ENCODE measurements around the gene SV2C.

Gene SV2C

DNA sequence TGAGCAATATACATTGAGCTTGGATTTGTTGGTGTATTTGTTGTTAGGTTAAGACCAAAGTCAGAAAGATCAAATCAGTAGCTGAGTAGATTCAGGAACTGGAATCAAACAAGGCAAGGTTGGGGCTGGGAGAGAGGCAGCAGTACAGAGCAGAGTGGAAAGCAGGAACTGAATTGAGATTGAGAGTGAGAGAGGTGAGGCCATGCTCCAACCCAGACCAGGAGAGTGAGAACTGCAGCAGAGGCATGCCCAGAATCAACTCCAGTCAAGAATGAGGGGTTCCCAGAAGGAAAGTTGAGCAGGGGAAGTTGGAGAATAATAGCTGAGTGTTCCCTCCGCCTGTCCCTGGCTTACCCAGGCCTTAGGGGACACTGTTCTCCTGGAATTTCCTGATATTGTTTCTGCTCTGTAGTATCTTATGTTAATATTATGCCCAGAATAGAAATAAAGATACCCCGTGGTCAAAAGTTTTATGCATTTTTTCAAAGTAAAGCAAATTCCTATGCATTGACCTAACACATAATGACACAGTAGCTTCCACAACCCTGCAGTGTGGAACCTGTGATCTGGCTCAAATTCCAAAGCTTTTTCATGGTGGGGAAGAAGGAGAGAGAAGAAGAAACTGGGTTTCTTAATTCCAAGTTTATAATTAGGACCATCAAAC is 82.7 kb downstream of the SV2C start:
- DNase-seq: no peak

DNA sequence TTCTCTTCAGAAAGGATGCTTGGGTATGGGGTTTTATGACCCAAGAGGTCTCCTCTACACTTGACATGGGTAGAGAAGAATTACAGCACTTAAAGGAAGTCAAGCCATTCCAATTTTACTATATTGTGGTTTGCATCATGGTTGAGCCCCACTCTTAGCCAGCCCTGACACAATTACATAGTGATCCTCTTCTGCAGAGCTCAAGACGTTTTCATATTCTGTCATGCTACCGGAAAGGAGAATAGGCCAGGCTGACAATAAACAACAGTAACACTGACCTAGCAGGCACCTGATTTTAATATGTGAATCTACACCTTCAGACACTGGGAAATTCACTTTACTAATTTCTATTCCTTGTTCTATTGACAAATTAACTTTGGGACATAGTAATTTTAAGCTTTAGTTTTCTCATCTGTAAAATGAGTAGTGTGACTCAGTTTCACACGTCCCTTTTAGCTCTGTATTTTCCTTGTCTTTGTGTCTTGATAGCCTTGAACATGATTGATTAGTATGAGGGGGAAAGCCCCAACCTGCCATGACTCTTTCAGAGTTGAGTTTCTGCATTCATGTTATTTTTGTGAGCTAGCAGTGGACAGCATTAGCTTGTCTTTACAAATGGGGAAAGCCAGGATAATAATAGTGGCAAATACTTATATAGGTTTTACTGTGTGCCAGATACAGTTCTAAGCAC is 83.8 kb downstream of the SV2C start:
- DNase-seq: no peak

DNA sequence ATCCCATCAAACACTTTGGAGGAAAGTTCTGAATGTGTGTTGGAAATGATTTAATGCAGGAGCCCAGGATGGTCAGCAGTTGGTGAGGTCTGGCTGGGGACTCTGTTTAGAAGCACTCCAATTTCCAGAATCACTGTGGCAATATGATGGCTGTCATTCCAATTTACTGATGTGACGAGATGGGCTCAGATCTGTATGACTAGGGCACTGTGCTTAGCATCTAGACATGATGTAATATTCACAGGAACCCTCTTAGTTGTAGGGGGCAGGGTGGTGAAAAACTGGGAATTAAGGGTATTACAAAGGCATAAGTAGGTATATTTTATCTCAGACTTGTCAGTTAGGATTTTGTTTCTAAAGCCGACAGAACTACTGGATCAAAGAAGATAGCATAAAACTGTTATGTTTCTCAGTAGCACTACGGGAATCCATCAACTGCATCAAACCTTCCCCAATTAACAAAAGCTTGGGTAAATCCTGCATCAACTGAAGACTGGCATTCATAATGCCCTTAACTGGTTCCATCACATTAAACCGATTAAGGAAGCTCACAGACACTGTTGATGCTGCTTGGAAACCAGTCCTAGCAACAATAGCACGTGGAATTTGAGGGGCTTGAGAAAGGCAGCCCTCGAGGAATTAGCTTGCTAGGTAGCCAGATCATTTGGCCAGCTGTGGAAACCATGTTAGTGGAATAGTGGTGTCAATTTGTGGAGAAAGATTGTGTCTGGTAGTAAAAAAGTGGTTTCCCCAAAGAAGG is 86.1 kb downstream of the SV2C start:
- DNase-seq: no peak

DNA sequence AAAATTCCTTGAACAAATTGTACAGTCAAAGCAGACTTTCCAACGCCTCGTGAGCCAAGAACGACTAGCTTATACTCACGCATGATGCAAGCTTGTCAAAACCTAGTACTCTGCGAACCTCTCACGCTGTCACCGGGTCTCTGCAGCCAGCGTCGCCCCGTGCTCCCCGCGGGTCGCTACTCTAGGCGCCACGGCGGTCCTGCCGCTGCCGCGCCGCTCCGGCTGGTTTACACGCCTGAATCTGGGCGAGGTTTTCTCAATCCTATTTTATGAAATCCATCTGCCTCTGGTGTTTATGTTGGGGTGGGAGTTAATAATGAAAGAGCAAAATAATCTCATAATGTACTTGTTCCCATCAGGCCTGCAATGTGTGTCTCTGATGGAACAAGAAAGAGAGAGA is 90.9 kb downstream of the SV2C start:
- DNase-seq: no peak

DNA sequence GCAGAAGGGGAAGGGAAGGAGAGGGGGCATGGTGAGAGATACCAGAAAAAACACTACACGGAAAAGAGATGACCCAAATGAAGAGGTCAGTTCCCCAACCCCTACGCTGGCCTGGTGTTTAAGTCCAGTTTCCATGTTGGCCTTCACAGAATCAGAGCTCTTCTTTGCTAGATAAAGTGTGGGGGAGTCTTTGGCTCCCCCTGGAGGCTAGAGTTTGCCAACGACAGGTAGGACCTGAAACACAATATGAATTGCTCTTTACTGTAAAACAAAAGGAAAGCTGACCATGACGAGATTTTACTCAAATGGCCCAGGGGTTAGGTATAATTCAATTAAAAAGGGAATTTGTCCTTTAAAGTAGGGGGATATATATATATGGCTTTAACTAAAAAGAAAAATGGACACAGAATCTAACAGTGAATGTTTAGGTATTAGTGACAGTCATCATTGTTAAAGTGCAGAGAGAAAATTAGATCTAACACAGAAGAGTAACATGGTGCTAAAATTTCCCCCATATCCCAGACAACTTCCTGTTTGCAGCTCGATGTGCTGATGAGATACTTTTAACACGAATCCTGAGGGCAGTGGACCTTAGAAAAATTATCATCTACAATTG is 92.0 kb downstream of the SV2C start:
- DNase-seq: peak; percentile 4 to 63

DNA sequence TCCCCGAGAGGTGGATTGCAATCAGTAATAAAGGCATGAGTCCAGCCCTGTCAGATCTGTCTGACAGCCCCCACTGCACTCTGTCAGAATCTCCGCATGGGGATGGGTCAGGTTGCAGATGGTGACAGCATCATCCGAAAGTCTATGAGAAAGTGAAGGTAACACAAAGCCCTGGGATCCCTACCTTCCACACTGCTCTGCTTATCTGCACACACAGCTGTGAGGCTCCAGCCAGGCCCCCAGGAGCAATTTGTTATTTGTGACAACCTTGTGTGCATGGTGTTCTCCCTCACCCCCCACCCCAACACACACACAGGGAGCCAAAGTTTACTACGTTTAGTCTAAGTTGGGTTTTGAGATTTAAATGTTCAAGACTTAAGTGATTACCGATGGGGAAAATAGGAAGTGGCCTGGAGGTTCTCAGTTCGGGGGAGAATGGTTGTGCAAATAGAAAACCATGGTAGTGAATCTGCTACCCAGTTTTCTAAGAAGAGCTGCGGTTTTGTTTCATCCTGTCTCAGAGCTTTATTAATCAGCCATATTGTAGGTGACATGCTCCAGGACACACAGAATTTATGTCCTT is 92.7 kb downstream of the SV2C start:
- DNase-seq: no peak

DNA sequence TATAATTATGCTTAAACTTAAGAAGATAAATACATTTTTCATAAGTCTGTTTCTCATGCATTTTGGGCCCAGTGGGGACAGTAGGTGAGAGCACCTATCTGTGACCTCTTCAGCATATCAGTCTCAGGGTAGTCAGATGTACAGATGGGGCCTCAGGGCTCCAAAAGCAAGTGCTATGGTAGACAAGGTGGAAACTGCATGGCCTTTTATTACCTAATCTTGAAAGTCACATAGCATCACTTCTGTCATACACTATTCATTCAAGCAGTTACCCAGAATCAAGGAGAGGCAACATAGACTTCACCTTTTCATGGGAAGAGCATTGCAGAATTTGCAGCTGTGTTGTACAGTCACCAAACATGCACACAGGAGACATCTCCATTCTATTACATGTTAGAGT is 94.8 kb downstream of the SV2C start:
- DNase-seq: no peak

DNA sequence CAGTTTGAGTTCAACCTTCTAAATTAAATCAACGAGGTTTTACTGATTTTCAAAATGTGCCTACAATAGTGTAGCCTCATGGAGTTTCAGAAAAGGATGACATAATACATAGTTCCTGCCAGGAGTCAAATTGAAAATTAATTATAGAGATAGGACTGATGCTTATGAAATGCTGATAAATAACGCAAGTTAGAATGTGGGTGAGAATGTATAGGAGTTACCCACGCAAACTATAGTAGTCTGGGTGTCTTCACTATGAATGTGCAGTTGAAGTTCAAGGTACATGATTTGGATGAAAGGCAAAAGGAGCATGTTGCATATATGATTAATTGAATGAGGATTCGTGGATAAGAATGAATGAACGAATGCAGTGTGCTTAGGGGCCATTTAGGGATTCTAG is 95.7 kb downstream of the SV2C start:
- no peak for DNase-seq

DNA sequence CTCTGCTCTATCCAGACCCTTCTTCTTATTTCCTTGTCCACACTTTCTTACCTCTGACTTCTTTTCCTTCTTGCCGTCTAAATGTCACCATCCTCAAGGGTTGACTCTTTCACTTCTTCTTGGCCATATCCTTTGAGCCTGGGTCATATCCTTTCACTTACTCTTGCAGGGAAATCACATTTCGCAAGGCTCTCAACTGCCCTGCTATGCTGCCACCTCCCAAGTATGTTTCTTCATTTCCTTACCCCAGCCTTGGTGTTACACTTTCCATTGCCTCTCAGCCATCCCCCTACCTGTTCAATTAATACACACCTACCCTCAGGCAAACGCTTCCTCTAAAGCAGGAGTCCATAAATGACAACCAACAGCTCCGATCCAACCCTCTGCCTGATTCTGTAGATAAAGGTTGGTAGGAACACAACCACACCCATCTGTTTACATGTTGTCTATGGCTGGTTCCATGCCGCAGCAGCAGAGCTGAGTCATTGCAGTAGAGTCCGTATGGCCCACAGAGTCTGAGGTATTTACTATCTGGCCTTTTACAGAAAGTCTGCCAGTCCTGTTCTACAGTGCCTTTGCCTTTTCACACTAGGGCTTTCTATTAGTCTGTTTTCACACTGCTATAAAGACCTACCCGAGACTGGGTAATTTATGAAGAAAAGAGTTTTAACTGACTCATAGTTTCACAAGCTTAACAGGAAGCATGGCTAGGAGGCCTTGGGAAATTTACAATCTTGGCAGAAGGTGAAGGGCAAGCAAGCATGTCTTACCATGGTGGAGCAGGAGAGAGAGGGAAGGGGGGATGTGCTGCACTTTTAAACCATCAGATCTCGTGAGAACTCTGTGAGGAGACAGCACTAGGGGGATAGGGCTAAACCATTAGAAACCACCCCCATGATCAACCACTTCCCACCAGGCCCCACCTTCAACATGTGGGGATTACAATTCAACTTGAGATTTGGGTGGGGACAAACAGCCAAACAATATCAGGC is 97.9 kb downstream of the SV2C start:
- no peak for DNase-seq

DNA sequence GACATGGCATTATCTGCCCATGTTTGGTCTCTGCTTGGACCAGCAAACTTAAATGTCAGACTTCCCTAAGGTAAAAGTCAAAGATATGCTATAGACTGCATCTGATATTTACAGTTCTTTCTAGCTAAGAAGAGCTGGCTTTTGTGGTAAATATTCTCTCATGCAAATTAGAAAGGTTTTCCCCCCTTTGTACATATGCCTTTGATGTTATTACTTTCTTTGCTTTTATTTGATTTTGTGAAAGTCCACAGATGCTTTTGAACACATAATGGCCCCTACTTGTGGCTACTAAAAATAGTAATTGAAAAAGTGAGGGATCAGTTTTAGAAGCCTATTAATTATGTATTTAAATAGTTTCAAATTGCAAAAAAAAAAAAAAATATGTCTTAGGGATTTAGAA is 104.2 kb downstream of the SV2C start:
- no peak for DNase-seq

DNA sequence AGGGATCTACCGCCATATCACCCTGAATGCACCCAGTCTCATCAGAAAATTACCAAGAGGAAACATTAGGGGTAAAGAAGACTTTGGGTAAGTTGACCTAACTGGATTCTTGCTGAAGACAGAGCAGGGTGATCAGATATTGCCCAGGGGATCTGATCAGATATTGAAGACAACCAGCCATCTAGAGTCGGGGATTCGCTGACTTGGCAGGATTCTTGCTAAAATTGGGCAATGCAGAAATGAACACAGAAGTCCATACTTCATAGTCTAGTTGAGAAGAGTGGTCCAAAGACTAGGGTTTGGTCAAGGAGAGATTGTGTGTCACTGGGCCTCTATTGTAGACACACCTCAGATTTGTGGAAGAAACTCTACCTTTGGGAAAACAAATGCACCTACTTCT is 107.2 kb downstream of the SV2C start:
- DNase-seq: no peak

DNA sequence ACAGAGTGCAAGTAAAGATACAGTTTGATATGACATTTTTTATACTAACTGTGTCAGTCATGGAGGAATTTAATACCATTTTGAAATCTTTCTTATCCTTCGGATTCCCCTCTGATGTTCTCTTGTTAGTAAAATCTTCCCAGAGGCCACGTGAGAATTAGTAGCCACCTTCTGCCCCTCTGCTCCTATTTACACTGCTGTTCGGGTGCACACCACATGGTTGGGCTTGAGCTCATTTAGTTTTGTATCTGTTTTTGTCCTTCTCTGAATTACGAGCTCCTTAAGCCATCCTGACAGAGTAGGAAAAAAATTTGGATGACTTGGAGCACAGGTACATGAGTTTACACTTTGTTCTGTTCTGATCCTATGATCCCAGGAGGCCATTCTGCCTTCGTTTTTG is 109.7 kb downstream of the SV2C start:
- no peak for DNase-seq

DNA sequence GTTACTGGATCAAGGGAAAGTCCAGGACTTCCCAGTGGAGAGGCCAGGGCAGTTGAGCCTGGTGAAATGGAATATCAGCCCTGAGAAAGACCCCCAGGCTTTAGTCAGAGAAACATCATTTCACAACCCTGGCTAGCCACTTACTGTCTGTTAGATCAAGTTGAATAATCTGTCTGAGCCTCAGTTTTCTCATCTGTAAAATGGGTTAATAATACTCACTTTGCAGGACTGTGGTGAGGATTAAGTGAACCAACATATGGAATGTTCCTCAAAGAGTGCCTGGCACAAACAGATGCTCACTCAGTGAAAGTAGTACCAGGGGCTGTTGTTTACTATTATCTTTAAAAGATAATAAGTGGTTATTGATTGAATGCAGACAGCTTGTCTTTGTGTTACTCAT is 110.5 kb downstream of the SV2C start:
- no peak for DNase-seq

DNA sequence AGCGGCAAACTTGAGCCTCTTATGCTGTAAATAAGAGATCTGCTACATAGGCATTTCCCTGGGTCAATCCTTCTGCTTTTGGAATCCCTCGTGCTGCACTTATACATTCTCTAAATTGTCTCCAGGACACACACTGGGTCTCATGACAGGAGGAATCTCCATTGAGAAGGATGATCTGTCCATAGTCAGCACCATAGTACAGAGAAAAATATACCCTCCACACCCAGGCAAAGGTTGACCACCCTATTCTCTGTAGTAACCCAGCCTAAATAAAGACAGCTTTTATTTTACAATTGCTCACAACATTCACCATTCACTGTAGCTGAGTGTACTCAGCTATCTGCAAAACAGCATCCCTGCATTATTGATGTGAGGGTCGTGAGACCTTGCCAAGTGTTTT is 111.2 kb downstream of the SV2C start:
- DNase-seq: no peak

DNA sequence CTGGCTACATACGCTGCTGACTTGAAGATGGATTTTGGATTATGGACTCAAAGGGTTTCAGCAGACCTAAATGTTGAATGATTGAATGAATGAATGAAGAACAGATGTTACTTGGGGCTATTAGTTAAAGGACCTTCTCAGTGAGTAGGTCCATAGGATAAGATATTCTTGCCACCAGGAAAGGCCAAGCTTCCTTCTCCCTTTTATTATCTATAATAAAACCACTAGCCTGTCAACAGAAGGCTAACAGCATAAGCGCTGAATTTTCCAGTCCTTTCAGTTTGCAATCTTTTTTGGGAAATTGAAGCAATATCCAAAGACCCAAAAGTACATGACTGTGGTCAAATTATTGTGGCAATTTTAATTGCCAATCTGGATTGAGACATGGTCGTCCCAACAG is 113.3 kb downstream of the SV2C start:
- no peak for DNase-seq

DNA sequence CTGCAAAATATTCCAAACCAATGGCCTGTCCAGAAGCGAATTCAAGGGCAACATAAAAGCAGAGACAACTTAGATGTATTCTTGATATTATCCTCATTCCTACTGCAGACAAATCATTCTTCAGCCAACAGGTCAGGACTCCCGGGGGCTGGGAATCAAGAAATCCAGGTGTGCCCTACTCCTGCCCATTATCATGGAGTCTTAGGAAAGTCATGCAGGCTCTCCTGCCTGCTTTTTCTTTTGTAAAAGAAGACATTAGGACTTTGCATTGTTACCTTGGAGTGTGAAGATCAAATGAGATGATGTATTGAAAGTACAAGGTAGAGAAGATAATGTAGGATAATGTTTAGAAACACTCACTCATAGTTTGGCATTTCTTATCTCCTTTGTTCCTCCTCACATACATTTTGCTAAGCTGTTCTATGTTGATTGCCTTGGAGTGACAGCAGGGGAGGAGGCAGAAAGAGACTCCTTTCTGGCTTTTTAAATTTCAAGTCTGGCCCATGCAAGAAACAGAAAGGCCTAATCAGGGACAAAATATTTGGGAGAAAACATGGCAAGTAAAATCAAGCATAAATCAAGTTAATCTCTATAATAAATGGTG is 113.8 kb downstream of the SV2C start:
- DNase-seq: no peak

DNA sequence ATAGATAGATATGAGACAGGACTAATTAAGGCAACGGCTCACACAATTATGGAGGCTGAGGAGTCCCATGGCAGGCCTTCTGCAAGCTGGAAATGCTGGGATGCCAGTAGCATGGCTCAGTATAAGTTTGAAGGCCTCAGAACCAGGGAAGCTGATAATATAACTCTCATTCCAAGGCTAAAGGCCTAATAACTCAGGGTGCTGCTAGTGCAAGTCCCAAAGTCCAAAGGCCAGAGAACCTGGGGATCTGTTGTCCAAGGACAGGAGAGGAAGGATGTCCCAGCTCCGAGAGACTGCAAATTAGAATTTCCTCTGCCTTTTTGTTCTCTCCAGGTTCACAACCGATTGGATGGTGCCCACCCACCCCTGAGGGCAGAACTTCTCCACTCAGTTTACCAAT is 114.5 kb downstream of the SV2C start:
- no peak for DNase-seq

DNA sequence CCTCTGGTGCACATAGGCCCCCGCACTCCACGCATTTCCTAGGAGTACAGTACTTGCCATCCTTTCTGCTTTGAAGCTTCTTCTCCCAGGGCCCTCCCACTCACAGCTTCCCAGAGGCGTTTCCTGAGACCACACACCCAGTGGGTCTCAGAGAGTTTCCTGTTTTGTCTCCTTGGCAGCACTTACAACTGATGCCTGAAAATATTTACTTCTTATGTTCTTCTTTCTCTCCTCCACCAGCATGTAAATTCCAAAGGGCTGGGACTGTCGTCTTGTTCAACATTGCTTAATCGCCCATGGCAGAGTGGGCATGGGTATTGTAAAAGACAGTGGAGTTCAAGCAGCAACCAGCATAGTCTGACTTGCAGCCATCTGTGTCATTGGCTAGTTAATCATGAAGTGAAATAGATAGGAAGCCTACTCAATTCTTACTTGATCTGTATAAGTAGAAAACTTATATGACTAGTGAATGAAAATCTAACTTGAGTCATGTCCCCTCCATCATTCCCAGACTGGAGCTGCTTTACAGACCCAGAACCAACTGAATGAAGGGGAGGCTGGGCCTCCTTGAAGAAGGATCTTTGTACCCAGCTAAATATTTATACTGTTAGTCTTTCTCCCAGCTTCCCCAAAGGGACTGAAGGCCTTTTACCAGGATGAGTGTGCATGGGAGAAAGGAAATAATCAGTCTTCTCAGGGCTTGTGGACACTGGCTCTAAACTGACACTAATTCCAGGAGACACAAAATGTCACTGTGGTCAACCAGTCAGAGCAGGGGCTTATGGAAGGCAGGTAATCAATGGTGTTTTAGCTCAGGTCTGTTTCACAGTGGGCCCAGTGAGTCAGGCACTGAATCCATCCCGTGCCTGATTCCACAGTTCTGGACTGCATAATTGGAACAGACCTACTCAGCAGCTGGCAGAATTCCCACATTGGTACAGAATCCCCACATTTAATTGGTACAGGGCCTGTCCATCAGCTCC is 116.4 kb downstream of the SV2C start:
- DNase-seq: no peak

DNA sequence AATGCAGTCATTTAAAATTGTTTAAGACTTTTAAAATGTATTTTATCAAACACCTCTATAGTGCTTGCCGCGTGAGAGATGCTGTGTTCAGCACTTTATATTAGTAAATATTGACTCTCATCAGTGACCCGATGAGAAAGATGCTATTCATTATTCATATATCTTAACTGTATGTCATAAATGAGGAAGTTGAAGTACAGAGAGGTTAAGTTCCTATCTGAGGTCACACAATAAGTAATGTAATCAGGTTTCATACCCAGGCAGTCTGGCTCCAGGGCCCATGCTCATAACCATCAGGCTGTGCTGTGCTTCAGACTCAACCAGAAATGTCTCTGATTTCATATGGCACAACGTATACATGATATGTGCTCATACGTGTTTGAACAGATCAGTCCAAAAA is 119.0 kb downstream of the SV2C start:
- no peak for DNase-seq

DNA sequence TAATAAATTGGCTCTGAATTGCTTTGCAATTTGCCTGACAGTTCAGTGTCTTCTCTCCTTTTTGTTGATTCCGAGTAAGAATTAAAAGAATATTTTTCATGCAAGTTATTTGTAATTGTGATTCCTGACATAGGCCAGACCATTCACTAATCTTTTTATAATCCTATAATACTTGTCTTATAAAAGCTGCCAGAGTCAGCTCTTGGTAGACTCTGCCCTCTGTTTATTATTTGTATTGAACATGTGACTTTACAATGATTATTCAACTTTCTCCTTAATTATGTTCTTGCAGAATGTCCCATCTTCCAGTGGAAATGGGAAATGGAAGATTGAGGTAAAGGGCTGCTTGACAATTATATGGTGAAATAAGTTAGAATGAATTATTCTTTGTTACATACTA is 121.0 kb downstream of the SV2C start:
- no peak for DNase-seq

Data from NCI-H446 (cell line).